HepG2 (cell line): ENCODE measurements around the gene IER2. TPM values are rescaled to one million over a fixed set of nuclear protein-coding genes. Genes with fewer than 3 reads are reported as not detected.

ENCODE experiments used
- CBX2 ChIP-seq, 2 experiments: fragments of 200-600 bp in 1 of 2; sonication (generic); formaldehyde crosslinking in 1 of 2; IDR thresholded peaks; 2 replicates each; pipeline versions ENCODE4 v1.7.0 to v1.8.1; 2018 to 2022; ENCODE audit warnings: low read depth in 2 of 2, low read length in 1 of 2, mild to moderate bottlenecking in 1 of 2, missing genetic modification reagents in 1 of 2
- CENPBD1 ChIP-seq: sonication (generic); formaldehyde crosslinking; IDR thresholded peaks from 2 replicates; pipeline ENCODE4 v1.8.0; 2022; ENCODE audit warnings: missing genetic modification reagents, low read depth, mild to moderate bottlenecking, borderline replicate concordance
- FOXJ3 ChIP-seq: sonication (generic); formaldehyde crosslinking; IDR thresholded peaks from 2 replicates; pipeline ENCODE4 v1.4.0; 2020; ENCODE audit warnings: missing genetic modification reagents, mild to moderate bottlenecking, borderline replicate concordance
- FOXP4 ChIP-seq: sonication (generic); formaldehyde crosslinking; IDR thresholded peaks from 2 replicates; pipeline ENCODE4 v1.4.0; 2020; ENCODE audit warnings: missing genetic modification reagents
- HDAC1 ChIP-seq: sonication (generic); formaldehyde crosslinking; IDR thresholded peaks from 2 replicates; pipeline ENCODE4 v1.5.1; 2020; ENCODE audit warnings: mild to moderate bottlenecking, missing genetic modification reagents
- HMGXB3 ChIP-seq: sonication (generic); formaldehyde crosslinking; IDR thresholded peaks from 2 replicates; pipeline ENCODE4 v1.4.0; 2020; ENCODE audit warnings: missing genetic modification reagents, borderline replicate concordance
- HOXA9 ChIP-seq: sonication (generic); formaldehyde crosslinking; IDR thresholded peaks from 2 replicates; pipeline ENCODE4 v1.8.1; 2022; ENCODE audit warnings: missing genetic modification reagents, mild to moderate bottlenecking, moderate library complexity, borderline replicate concordance
- IRX3 ChIP-seq: sonication (generic); formaldehyde crosslinking; IDR thresholded peaks from 2 replicates; pipeline ENCODE4 v1.8.1; 2023; ENCODE audit warnings: mild to moderate bottlenecking, low read depth, missing genetic modification reagents, borderline replicate concordance
- RFX3 ChIP-seq: IDR thresholded peaks from 2 replicates; pipeline ENCODE4 v1.6.1; 2016; ENCODE audit warnings: missing biosample characterization, missing genetic modification reagents
- RFXAP ChIP-seq: sonication (generic); formaldehyde crosslinking; IDR thresholded peaks from 2 replicates; pipeline ENCODE4 v1.4.0; 2020; ENCODE audit warnings: missing genetic modification reagents, borderline replicate concordance
- THAP9 ChIP-seq: sonication (generic); formaldehyde crosslinking; IDR thresholded peaks from 2 replicates; pipeline ENCODE4; 2020; ENCODE audit warnings: missing genetic modification reagents, mild to moderate bottlenecking, borderline replicate concordance
- THYN1 ChIP-seq: sonication (generic); formaldehyde crosslinking; IDR thresholded peaks from 2 replicates; pipeline ENCODE4 v1.8.1; 2023; ENCODE audit warnings: low read depth, mild to moderate bottlenecking, moderate library complexity, missing genetic modification reagents, borderline replicate concordance
- ZBTB3 ChIP-seq: sonication (generic); formaldehyde crosslinking; IDR thresholded peaks from 2 replicates; pipeline ENCODE4 v1.4.0; 2020; ENCODE audit warnings: low read depth, mild to moderate bottlenecking, moderate library complexity, missing genetic modification reagents, borderline replicate concordance
- ZNF207 ChIP-seq: fragments of 450-650 bp; IDR thresholded peaks from 2 replicates; pipeline ENCODE4 v1.6.1; 2016; ENCODE audit warnings: antibody characterized with exemption, borderline replicate concordance
- ZNF275 ChIP-seq: sonication (generic); formaldehyde crosslinking; IDR thresholded peaks from 2 replicates; pipeline ENCODE4 v1.8.0; 2022; ENCODE audit warnings: missing genetic modification reagents, mild to moderate bottlenecking, inconsistent platforms, borderline replicate concordance
- ZNF567 ChIP-seq: sonication (generic); formaldehyde crosslinking; IDR thresholded peaks from 2 replicates; pipeline ENCODE4 v1.8.1; 2023; ENCODE audit warnings: mild to moderate bottlenecking, missing genetic modification reagents, borderline replicate concordance
- polyA plus RNA-seq, 8 experiments: library from polyadenylated mRNA; depleted of rRNA in 3 of 8; stranded (reverse) in 7 of 8; unstranded in 1 of 8; fragments of >200 nt; fragmentation: Illumina TruSeq in 4 of 8; extraction: Trizol in 4 of 8; gene quantifications; 2 replicates each; pipeline versions ENCODE4 v1.2.1 to v1.2.3, GENCODE V29; 2011 to 2016; ENCODE audit warnings: low read depth in 4 of 8, missing spikeins in 1 of 8, mixed read lengths in 1 of 8; ENCODE audit not compliant: insufficient read depth in 1 of 8
- total RNA-seq, 5 experiments: library from RNA; depleted of rRNA; stranded (reverse); fragments of >200 nt; fragmentation: Illumina TruSeq; extraction: Trizol; gene quantifications; 2 replicates each; pipeline ENCODE4 v1.2.3, GENCODE V29; 2016; ENCODE audit warnings: low read depth in 1 of 5

IER2 gene
- total and polyA plus RNA-seq, 2 of the 13 experiments (the other 11 are each of a cell fraction or from before 2014, with no cell fraction given) = 10.1 to 14.3 TPM

GRCh38 chr19:13164343-13165161, 14.3 kb downstream of the IER2 start (continued):
- TF ChIP-seq ZBTB3 (CRISPR knock-in tag) (no peak), HMGXB3 (0 out of 2 replicates have a peak, but pooled peaks have one; percentile 41), FOXP4 (CRISPR knock-in tag) (peak; percentile 85), THAP9 (CRISPR knock-in tag) (no peak), ZNF275 (CRISPR knock-in tag) (no peak), ZNF207 (no peak), FOXJ3 (CRISPR knock-in tag) (no peak), IRX3 (CRISPR knock-in tag) (no peak), RFXAP (CRISPR knock-in tag) (peak; percentile 54; the same call in 1 of the 2 replicates), CENPBD1 (CRISPR knock-in tag) (no peak), CBX2 (IDR thresholded peaks at IDR 0.05; ENCODE audit: low read depth, low read length) (no peak), CBX2 (CRISPR knock-in tag; IDR thresholded peaks at IDR 0.05; ENCODE audit: low read depth) (no peak), HOXA9 (no peak), RFX3 (CRISPR knock-in tag) (no peak), ZNF567 (CRISPR knock-in tag) (no peak), THYN1 (no peak), HDAC1 (CRISPR knock-in tag) (peak; percentile 87)
